HG02798 (cell line): ENCODE results near the gene MYRFL.
"Not testable (repeated sequence)": the region's sequence is repeated elsewhere in the genome, so short reads cannot be mapped to it uniquely, and the experiment has no call there.

ENCODE experiments used
- ATAC-seq: cut with Tn5 transposase; IDR thresholded peaks from one replicate; pipeline ENCODE4 v1.9.1; 2021; ENCODE audit warnings: mild to moderate bottlenecking; ENCODE audit not compliant: unreplicated experiment, poor library complexity

Gene MYRFL

GRCh38 chr12:69824966-69825560, at the start of gene MYRFL:
Gene MYRFL, plus strand, starts transcription at chr12:69825227. Its CDS starts 291 bp downstream, at chr12:69825518.
- ATAC-seq = no peak

- peak; percentile 59 for ATAC-seq
Measured at GRCh38 chr12:69779928-69780327, 45.1 kb upstream of the MYRFL start.

GRCh38 chr12:69783365-69783764, 41.7 kb upstream of the MYRFL start:
- ATAC-seq = no peak

GRCh38 chr12:69789351-69789750, 35.7 kb upstream of the MYRFL start:
- ATAC-seq = no peak

GRCh38 chr12:69792533-69792932, 32.5 kb upstream of the MYRFL start:
- no peak for ATAC-seq

DNA sequence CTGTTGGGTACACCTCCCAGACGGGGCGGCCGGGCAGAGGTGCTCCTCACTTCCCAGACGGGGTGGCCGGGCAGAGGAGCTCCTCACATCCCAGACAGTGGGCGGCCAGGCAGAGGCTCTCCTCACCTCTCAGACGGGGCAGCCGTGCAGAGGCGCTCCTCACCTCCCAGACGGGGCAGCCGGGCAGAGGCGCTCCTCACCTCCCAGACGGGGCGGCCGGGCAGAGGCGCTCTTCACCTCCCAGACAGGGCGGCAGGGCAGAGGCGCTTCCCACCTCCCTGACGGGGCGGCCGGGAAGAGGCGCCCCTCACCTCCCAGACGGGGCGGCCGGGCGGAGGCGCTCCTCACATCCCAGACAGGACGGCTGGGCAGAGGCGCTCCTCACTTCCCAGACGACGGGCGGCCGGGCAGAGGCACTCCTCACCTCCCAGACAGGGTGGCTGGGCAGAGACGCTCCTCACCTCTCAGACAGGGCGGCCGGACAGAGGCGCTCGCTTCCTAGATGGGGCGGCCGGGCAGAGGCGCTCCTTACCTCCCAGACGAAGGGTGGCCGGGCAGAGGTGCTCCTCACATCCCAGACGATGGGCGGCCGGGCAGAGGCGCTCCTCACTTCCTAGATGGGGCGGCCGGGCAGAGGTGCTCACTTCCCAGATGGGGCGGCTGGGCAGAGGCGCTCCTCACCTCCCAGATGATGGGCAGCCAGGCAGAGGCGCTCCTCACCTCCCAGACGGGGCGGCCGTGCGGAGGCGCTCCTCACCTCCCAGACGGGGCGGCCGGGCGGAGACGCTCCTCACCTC, 17.7 kb upstream of the MYRFL start:
- not testable (repeated sequence) for ATAC-seq

GRCh38 chr12:69810870-69811498, 14.0 kb upstream of the MYRFL start:
- no peak for ATAC-seq

- ATAC-seq = peak; percentile 62
Measured at GRCh38 chr12:69816082-69816481, 8.9 kb upstream of the MYRFL start.

GRCh38 chr12:69821032-69821455, 4.0 kb upstream of the MYRFL start:
- no peak for ATAC-seq

GRCh38 chr12:69821456-69822159, 3.4 kb upstream of the MYRFL start:
- ATAC-seq = no peak

GRCh38 chr12:69822201-69822860, 2.7 kb upstream of the MYRFL start:
- no peak for ATAC-seq

DNA sequence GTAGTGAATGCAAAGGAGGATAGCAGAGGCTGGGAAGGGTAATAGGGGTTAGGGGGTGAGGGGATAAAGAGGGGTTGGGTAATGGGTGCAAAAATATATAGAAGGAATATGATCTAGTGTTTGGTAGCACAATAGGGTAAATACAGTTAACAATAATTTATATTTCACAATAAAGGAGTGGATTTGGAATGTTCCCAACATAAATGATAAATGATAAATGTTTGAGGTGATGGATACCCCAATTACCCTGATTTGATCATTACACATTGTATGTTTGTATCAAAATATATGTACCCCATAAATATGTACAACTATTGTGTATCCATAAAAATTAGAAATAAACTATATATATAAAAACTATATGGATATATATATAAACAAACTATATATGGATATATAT, 999 bp upstream of the MYRFL start:
- ATAC-seq = no peak

DNA sequence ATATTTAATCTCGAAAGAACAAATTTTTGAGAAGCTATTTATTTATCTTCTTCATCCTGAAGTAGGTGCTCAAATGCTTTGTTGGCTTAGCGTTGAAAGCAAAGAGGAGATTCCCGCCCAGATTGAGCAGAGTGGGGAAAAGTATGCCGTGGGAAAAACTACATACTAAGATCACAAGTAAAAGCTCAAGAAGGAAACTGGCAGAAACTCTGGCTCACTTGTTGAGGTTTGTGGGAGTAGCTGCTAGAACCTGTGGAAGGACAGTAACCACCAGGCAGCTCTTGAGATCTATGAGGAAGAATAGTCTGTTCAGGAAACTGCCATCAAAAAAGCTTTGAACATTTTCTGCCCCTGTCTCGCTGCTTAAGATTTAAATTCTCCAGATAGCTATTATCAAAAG, 3.9 kb downstream of the MYRFL start:
- no peak for ATAC-seq

- no peak for ATAC-seq
Measured at GRCh38 chr12:69833696-69834095, 8.7 kb downstream of the MYRFL start.

- no peak for ATAC-seq
Measured at GRCh38 chr12:69834147-69834546, 9.1 kb downstream of the MYRFL start.

DNA sequence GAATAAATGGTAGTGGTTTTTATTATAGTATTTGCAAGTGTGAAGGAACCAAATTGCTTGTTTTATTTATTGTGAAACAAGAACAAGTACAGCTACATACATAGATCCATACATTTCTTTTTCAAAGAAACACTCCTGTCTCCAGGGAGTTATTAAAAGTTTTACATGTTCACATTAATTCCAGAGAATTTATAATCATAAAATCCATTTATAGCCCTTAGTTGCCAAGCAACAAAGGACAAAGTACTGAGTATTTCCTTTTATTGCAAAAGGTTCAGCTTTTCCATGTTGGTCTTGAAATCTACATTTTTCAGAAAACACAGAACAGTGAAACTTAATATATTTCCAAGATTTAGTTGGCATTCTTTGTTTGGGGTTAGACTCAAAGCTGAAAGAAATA, 9.5 kb downstream of the MYRFL start:
- no peak for ATAC-seq

GRCh38 chr12:69835081-69835480, 10.1 kb downstream of the MYRFL start:
- ATAC-seq = no peak

- no peak for ATAC-seq
Measured at GRCh38 chr12:69836015-69836414, 11.0 kb downstream of the MYRFL start.

GRCh38 chr12:69837191-69837590, 12.2 kb downstream of the MYRFL start:
- no peak for ATAC-seq

- ATAC-seq = no peak
Measured at GRCh38 chr12:69837657-69838415, 12.8 kb downstream of the MYRFL start.
